ENCODE data around the gene PRDM10.
"Not testable (repeated sequence)": the region's sequence is repeated elsewhere in the genome, so short reads cannot be mapped to it uniquely, and the experiment has no call there.

The PRDM10 gene

DNA sequence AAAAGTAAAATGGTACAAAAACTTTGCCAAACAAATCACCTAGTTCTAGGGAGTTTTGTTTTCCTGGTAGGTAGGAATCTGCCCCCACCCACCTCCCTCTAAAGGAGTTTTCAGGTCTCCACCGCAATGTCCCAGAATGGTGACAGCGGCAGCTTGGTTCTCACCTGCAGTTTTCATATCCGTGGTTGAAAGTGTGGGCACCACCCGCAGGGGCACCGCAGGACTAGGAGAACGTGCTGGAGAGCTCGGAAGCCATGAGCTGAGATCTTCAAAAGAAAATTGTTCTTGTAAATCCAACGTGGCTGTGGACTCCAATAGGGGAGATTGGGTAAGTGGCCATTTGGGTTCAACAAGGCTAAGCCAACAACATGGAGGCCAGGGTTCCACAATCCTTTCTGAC, 118.1 kb downstream of the PRDM10 start:
- no peak for DNase-seq

DNA sequence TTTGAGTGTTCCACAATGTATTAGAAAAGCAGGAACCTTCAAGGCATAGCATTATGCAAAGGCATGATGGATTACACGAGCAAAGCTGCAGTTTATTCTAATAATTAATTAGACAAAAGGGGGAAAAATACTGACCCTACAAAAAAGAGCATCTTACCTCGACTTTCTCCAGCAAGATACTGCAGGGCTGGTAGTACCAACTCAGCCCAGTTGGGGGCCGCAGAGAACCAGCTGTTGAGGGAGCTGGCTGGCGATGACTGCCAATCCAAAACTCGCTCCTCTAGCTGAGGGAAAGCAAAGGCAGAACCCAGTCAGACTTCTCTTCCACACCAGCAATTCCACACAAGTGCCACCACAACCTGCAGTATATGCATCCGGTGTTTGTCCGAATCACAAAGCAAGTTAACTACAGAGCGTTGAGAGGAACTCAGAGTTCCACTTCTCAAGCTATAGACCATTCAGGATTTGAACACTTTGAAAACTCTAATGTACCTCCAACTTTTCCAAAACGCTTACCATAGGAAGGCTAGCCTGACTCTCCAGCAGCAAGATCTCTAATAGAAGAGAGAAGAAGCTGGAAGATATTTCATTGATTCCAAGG, 121.0 kb downstream of the PRDM10 start:
- no peak for DNase-seq

- DNase-seq, result no peak
Measured at GRCh38 chr11:129880311-129880710, 122.3 kb downstream of the PRDM10 start.

- DNase-seq, result no peak
Measured at GRCh38 chr11:129871914-129872313, 130.7 kb downstream of the PRDM10 start.

DNA sequence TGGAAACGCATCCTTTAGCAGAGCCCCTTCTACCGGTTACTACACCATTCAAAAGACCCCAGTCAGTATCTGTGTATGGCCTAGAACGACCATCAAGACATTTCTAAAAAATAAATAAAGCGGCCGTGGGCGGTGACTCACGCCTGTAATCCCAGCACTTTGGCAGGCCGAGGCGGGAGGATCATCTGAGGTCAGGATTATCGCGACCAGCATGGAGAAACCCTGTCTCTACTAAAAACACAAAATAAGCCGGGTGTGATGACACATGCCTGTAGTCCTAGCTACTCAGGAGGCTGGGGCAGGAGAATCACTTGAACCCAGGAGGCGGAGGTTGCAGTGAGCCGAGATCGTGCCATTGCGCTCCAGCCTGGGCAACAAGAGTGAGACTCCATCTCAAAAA, 134.0 kb downstream of the PRDM10 start:
- not testable (repeated sequence) for DNase-seq

DNA sequence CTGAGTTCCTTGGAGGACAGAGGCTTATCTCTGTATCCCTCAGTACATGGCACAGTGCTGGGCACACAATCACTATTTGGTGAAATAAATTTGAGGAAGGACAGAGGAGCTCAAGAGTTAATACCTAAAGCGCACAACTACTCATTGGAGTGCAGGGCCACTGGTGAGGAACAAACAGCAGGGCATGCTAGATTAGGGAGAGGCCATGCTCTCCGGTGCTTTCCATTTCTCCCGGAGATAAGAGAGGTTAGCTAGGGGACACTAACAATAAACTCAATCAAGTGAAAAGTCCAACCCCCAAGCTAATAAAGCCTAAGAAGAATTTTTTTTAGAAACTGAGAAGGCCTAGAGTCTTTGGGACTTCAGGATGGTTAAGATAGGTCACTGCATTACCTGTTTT, 136.3 kb downstream of the PRDM10 start:
- no peak for DNase-seq

DNA sequence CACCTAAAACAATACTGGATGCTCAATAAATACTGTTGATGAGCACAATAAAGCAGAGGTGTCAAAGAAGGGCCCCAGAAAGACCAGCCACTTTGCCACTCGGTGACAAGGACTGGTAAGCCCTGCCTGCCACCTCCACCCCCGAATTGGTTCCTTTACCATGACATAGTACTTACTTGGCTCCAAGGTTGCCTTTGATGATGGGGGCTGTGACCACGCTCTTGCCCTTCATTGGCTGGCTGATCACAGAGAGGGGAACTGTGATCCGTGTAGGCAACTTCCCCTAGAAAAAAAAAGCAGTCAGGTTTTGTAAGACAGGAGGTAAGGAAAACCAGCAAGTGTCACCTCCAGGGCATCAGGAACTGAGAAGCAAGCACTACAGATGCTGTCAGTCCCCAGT, 136.9 kb downstream of the PRDM10 start:
- no peak for DNase-seq

DNA sequence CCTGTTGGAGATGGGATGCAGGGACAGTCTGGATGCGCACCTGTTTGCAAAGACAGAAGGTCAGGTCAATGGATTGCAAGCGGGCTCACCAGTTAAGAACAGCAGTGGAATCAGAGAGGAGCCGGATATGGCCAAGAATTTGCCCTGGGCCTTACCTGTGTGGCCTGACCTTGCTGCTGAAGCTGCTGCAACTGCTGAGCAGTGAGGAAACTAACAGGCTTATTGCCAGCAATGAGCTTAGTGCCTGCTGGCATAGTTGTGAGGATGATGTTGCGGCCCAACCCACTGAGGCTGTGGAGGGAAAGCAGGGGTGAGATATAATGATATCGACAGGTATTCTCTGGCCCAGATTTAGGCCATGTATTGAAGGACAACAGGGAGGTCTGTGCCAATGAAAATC, 137.8 kb downstream of the PRDM10 start:
- DNase-seq, result no peak

- DNase-seq, result no peak
Measured at GRCh38 chr11:129861702-129862522, 140.7 kb downstream of the PRDM10 start.

- DNase-seq, result no peak
Measured at GRCh38 chr11:129856036-129856435, 146.6 kb downstream of the PRDM10 start.

- DNase-seq, result no peak
Measured at GRCh38 chr11:129855086-129855485, 147.5 kb downstream of the PRDM10 start.

DNA sequence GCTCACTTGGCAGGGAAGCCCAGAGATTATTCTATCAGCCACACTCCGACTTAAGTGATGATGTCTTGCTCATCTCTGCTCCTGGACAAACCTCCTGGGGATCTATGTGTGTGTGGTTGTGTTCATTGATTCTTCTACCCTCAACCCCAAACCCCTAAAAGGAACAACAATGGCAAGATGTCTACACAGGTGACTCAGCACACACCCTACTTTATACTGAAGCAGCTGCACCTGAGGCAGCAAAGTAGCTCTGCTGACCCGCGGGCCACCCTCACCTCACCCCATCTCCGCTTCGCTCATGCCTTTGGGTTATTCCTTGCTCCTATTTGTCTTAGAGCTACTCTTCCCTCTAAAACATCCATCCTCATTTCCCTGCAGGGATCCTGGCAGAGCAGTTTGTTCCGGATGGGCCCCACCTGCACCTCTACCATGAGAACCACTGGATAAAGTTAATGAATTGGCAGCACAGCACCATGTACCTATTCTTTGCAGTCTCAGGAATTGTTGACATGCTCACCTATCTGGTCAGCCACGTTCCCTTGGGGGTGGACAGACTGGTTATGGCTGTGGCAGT, 148.3 kb downstream of the PRDM10 start:
- no peak for DNase-seq

DNA sequence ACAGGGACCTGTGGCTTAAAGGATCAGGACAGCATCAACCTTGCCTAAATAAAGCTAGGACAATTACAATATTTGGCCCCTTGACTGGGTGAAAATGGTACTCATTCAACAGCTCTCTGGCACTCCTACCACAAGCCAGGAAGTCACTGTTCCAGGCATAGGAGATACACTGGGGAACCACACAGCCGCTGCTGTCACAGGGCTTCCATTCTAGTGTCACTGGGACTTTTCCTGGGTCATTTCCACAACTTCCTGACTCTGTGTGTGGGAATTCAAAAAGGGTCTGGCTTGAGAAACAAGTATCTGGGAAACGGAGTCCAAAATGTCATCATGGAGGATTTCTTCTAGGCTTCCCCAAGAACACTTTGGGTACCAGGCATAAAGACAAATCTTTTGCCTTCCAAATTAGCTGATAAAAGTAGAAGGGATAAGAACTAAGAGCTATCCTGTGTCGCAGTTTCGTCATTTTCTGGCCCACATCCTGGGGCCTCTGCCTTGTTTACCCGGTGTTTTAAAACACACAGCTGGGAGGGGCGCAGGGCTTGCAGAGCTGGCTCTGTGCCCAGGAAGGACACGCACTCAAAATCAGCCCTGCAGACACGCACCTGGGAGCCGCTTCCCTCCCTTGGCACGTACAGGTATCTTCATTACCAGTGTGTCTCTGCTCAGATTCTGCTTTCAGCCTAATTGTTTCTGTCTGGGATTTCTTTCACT, 149.0 kb downstream of the PRDM10 start:
- no peak for DNase-seq

GRCh38 chr11:129852125-129852740, 150.4 kb downstream of the PRDM10 start:
- no peak for DNase-seq
